WTC11 (cell line): ENCODE data around the gene EPHA2.

ENCODE experiments used
- GABPB1 ChIP-seq: sonication (generic); formaldehyde crosslinking; IDR thresholded peaks from 2 replicates; pipeline ENCODE4 v1.8.1; 2023; ENCODE audit warnings: mild to moderate bottlenecking, missing genetic modification reagents
- NR2C2 ChIP-seq: sonication (generic); formaldehyde crosslinking; IDR thresholded peaks from 2 replicates; pipeline ENCODE4 v1.8.0; 2022; ENCODE audit warnings: mild to moderate bottlenecking, missing genetic modification reagents
- OVOL2 ChIP-seq: fragments of 250-450 bp; sonication (Bioruptor Pico); IDR thresholded peaks from 2 replicates; pipeline ENCODE4 v1.9.0; 2021; ENCODE audit warnings: mild to moderate bottlenecking, borderline replicate concordance
- SP1 ChIP-seq: sonication (generic); formaldehyde crosslinking; conservative IDR thresholded peaks from 2 replicates; pipeline ENCODE4 v1.8.1; 2022; ENCODE audit warnings: missing genetic modification reagents
- TP53 ChIP-seq: sonication (generic); formaldehyde crosslinking; IDR thresholded peaks from 2 replicates; pipeline ENCODE4 v1.8.1; 2023; ENCODE audit warnings: mild to moderate bottlenecking, missing genetic modification reagents
- TF ChIP-seq, protein P1 (sequence below): fragments of 200-600 bp; IDR thresholded peaks from 2 replicates; pipeline ENCODE4 v1.8.0; 2022; ENCODE audit warnings: antibody characterized with exemption
- TF ChIP-seq, protein P2 (sequence below): sonication (generic); formaldehyde crosslinking; IDR thresholded peaks from 2 replicates; pipeline ENCODE4 v1.8.0; 2022; ENCODE audit warnings: mild to moderate bottlenecking, missing genetic modification reagents
- TF ChIP-seq, protein P3 (sequence below): sonication (generic); formaldehyde crosslinking; IDR thresholded peaks from 2 replicates; pipeline ENCODE4 v1.8.0; 2023; ENCODE audit warnings: mild to moderate bottlenecking, missing genetic modification reagents
- TF ChIP-seq, protein P4 (sequence below): sonication (generic); formaldehyde crosslinking; conservative IDR thresholded peaks from 2 replicates; pipeline ENCODE4 v1.8.1; 2023; ENCODE audit warnings: mild to moderate bottlenecking, low read depth, missing genetic modification reagents, moderate library complexity

DNA sequence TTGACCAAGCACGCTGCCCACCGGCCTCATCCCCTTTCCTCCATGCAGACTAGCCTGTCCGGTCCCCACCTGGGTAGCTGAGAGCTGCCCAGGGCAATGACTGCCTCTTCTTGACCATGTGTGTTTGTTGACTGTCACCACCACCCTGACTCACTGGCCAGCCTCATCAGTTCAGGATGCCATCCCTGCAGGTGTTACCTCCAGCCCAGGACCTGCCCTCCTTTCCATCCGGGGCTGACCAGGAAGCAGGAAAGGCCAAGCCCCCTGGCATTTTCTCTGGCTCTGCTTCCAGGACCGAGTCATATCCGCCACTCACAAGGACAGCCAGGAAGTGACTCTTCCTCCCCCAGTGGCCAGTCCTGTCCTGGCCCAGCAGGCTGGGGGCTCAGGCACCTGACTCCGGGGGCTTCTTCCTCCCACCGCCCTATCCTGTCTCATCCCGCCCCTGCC, 17.1 kb downstream of the EPHA2 start:
- TF ChIP-seq, protein P1, sequence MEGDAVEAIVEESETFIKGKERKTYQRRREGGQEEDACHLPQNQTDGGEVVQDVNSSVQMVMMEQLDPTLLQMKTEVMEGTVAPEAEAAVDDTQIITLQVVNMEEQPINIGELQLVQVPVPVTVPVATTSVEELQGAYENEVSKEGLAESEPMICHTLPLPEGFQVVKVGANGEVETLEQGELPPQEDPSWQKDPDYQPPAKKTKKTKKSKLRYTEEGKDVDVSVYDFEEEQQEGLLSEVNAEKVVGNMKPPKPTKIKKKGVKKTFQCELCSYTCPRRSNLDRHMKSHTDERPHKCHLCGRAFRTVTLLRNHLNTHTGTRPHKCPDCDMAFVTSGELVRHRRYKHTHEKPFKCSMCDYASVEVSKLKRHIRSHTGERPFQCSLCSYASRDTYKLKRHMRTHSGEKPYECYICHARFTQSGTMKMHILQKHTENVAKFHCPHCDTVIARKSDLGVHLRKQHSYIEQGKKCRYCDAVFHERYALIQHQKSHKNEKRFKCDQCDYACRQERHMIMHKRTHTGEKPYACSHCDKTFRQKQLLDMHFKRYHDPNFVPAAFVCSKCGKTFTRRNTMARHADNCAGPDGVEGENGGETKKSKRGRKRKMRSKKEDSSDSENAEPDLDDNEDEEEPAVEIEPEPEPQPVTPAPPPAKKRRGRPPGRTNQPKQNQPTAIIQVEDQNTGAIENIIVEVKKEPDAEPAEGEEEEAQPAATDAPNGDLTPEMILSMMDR = no peak
- TF ChIP-seq TP53 (CRISPR knock-in tag) = no peak
- TF ChIP-seq, protein P2, sequence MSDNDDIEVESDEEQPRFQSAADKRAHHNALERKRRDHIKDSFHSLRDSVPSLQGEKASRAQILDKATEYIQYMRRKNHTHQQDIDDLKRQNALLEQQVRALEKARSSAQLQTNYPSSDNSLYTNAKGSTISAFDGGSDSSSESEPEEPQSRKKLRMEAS = no peak
- TF ChIP-seq SP1 (CRISPR knock-in tag) = no peak
- no peak for TF ChIP-seq GABPB1 (CRISPR knock-in tag)
- TF ChIP-seq OVOL2 (CRISPR knock-in tag) = no peak
- TF ChIP-seq, protein P3, sequence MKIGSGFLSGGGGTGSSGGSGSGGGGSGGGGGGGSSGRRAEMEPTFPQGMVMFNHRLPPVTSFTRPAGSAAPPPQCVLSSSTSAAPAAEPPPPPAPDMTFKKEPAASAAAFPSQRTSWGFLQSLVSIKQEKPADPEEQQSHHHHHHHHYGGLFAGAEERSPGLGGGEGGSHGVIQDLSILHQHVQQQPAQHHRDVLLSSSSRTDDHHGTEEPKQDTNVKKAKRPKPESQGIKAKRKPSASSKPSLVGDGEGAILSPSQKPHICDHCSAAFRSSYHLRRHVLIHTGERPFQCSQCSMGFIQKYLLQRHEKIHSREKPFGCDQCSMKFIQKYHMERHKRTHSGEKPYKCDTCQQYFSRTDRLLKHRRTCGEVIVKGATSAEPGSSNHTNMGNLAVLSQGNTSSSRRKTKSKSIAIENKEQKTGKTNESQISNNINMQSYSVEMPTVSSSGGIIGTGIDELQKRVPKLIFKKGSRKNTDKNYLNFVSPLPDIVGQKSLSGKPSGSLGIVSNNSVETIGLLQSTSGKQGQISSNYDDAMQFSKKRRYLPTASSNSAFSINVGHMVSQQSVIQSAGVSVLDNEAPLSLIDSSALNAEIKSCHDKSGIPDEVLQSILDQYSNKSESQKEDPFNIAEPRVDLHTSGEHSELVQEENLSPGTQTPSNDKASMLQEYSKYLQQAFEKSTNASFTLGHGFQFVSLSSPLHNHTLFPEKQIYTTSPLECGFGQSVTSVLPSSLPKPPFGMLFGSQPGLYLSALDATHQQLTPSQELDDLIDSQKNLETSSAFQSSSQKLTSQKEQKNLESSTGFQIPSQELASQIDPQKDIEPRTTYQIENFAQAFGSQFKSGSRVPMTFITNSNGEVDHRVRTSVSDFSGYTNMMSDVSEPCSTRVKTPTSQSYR = no peak
- TF ChIP-seq, protein P4, sequence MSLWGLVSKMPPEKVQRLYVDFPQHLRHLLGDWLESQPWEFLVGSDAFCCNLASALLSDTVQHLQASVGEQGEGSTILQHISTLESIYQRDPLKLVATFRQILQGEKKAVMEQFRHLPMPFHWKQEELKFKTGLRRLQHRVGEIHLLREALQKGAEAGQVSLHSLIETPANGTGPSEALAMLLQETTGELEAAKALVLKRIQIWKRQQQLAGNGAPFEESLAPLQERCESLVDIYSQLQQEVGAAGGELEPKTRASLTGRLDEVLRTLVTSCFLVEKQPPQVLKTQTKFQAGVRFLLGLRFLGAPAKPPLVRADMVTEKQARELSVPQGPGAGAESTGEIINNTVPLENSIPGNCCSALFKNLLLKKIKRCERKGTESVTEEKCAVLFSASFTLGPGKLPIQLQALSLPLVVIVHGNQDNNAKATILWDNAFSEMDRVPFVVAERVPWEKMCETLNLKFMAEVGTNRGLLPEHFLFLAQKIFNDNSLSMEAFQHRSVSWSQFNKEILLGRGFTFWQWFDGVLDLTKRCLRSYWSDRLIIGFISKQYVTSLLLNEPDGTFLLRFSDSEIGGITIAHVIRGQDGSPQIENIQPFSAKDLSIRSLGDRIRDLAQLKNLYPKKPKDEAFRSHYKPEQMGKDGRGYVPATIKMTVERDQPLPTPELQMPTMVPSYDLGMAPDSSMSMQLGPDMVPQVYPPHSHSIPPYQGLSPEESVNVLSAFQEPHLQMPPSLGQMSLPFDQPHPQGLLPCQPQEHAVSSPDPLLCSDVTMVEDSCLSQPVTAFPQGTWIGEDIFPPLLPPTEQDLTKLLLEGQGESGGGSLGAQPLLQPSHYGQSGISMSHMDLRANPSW (CRISPR knock-in tag) = no peak
- no peak for TF ChIP-seq NR2C2 (CRISPR knock-in tag)
